ENCODE results near the gene TMPRSS11E.
"Not testable (repeated sequence)": the region's sequence is repeated elsewhere in the genome, so short reads cannot be mapped to it uniquely, and the experiment has no call there.

DNA sequence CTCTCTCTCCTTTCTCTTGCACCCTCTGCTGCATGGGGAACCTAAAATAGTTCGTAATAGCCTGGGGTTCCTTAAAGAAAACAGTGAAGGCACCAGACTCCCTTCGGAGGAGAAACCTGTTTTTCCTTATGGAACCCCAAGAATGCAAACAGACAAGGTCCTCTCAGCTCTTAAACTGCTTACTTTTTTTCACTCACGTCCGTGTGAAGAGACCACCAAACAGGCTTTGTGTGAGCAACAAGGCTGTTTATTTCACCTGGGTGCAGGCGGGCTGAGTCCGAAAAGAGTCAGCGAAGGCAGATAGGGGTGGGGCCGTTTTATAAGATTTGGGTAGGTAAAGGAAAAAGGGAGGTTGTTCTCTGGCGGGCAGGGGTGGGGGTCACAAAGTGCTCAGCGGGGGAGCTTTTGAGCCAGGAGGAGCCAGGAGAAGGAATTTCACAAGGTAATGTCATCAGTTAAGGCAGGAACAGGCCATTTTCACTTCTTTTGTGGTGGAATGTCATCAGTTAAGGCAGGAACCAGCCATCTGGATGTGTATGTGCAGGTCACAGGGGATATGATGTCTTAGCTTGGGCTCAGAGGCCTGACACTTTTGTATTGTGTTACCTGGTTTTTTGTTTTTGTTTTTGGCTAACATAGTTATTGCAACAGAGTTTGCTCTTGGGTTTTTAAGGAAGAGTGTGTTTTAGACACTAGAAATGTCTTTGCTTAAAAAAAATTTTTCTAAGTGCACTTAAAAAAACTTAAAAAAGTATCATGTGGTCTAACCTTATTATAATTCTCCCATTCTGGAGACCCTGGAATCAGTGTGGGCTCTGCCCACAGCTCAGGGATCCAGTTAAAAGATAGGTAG, 40.0 kb upstream of the TMPRSS11E start:
- TF ChIP-seq, protein P1, sequence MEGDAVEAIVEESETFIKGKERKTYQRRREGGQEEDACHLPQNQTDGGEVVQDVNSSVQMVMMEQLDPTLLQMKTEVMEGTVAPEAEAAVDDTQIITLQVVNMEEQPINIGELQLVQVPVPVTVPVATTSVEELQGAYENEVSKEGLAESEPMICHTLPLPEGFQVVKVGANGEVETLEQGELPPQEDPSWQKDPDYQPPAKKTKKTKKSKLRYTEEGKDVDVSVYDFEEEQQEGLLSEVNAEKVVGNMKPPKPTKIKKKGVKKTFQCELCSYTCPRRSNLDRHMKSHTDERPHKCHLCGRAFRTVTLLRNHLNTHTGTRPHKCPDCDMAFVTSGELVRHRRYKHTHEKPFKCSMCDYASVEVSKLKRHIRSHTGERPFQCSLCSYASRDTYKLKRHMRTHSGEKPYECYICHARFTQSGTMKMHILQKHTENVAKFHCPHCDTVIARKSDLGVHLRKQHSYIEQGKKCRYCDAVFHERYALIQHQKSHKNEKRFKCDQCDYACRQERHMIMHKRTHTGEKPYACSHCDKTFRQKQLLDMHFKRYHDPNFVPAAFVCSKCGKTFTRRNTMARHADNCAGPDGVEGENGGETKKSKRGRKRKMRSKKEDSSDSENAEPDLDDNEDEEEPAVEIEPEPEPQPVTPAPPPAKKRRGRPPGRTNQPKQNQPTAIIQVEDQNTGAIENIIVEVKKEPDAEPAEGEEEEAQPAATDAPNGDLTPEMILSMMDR (IDR thresholded peaks at IDR 0.05 in 4 of 5, conservative IDR thresholded peaks at IDR 0.05 in 1 of 5), result not testable (repeated sequence)
- TF ChIP-seq POLR2A (IDR thresholded peaks at IDR 0.05), result not testable (repeated sequence)

Data from gastrocnemius medialis (tissue), 4 donors.